ENCODE results near the gene ALPG. TPM values are rescaled to one million over a fixed set of nuclear protein-coding genes. Genes with fewer than 3 reads are reported as not detected.
"Not testable (repeated sequence)": the region's sequence is repeated elsewhere in the genome, so short reads cannot be mapped to it uniquely, and the experiment has no call there.

Gene ALPG
- polyA plus RNA-seq, 1 donor (not counting 4 experiments of a cell fraction or from before 2014, with no cell fraction given) = not detected

GRCh38 chr2:232381204-232382031, 25.2 kb upstream of the ALPG start:
- H2AFZ ChIP-seq (ENCODE audit: control insufficient read depth, low read length); H3K9ac ChIP-seq (ENCODE audit: control insufficient read depth, extremely low read depth, insufficient read depth, low read length); H3K9me3 ChIP-seq (ENCODE audit: control insufficient read depth, low read depth, low read length); H3K4me3 ChIP-seq (ENCODE audit: control insufficient read depth in 2 of 3, extremely low read depth in 1 of 3, insufficient read depth in 2 of 3, low read depth in 1 of 3, low read length in 3 of 3); H3K27ac ChIP-seq (ENCODE audit: control insufficient read depth, insufficient read depth, low read length); DNase-seq (ENCODE audit: low read depth, low spot score); H3K36me3 ChIP-seq (ENCODE audit: control insufficient read depth in 2 of 2, extremely low read depth in 1 of 2, insufficient read depth in 2 of 2, low read length in 2 of 2); H3K9me1 ChIP-seq (ENCODE audit: control insufficient read depth, extremely low read depth, insufficient read depth, low read length); H4K20me1 ChIP-seq (ENCODE audit: control insufficient read depth, extremely low read depth, insufficient read depth, low read length); dilution Hi-C loops (cut with MboI; ENCODE audit: extremely low pct_ligation_motif_present, low sequenced_read_pairs); H3K4me2 ChIP-seq (ENCODE audit: control insufficient read depth, extremely low read depth, insufficient read depth, low read depth, low read length); H3K79me2 ChIP-seq (ENCODE audit: control insufficient read depth, insufficient read depth, low read length); H3K4me1 ChIP-seq (ENCODE audit: control insufficient read depth, extremely low read depth, insufficient read depth, low read length); FAIRE-seq: not testable (repeated sequence)
- peaks cover 44% of the 10 kb centered on the region for H3K27me3 ChIP-seq (ENCODE audit: control insufficient read depth, extremely low read depth, insufficient read depth, low read length)

GRCh38 chr2:232382331-232383225, 24.1 kb upstream of the ALPG start:
- no peak for TF ChIP-seq EZH2 (IDR thresholded peaks at IDR 0.05; ENCODE audit: low read length)
- TF ChIP-seq, protein P1, sequence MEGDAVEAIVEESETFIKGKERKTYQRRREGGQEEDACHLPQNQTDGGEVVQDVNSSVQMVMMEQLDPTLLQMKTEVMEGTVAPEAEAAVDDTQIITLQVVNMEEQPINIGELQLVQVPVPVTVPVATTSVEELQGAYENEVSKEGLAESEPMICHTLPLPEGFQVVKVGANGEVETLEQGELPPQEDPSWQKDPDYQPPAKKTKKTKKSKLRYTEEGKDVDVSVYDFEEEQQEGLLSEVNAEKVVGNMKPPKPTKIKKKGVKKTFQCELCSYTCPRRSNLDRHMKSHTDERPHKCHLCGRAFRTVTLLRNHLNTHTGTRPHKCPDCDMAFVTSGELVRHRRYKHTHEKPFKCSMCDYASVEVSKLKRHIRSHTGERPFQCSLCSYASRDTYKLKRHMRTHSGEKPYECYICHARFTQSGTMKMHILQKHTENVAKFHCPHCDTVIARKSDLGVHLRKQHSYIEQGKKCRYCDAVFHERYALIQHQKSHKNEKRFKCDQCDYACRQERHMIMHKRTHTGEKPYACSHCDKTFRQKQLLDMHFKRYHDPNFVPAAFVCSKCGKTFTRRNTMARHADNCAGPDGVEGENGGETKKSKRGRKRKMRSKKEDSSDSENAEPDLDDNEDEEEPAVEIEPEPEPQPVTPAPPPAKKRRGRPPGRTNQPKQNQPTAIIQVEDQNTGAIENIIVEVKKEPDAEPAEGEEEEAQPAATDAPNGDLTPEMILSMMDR (optimal IDR thresholded peaks at IDR 0.05 in 1 of 3, IDR thresholded peaks at IDR 0.05 in 1 of 3, conservative IDR thresholded peaks at IDR 0.05 in 1 of 3; ENCODE audit: extremely low read depth in 1 of 3, insufficient read depth in 2 of 3, low read length in 3 of 3) = no peak
- H3K9me3 ChIP-seq (ENCODE audit: control insufficient read depth, low read depth, low read length) = no peaks in the 10 kb centered on the region
- no peak overlapping the region for H3K27ac ChIP-seq (ENCODE audit: control insufficient read depth, insufficient read depth, low read length)
- peaks cover 56% of the 10 kb centered on the region for H3K27me3 ChIP-seq (ENCODE audit: control insufficient read depth, extremely low read depth, insufficient read depth, low read length)
- H3K9ac ChIP-seq (ENCODE audit: control insufficient read depth, extremely low read depth, insufficient read depth, low read length) = no peak overlapping the region
- H3K36me3 ChIP-seq (ENCODE audit: control insufficient read depth in 2 of 2, extremely low read depth in 1 of 2, insufficient read depth in 2 of 2, low read length in 2 of 2) = no peaks in the 10 kb centered on the region
- dilution Hi-C loops (cut with MboI; ENCODE audit: extremely low pct_ligation_motif_present, low sequenced_read_pairs) = no loop called here
- peaks cover 3% of the 10 kb centered on the region for H3K4me1 ChIP-seq (ENCODE audit: control insufficient read depth, extremely low read depth, insufficient read depth, low read length)
- DNase-seq (ENCODE audit: low read depth, low spot score) (no peak), FAIRE-seq (no peak)
- no peaks in the 10 kb centered on the region for H4K20me1 ChIP-seq (ENCODE audit: control insufficient read depth, extremely low read depth, insufficient read depth, low read length)
- no peaks in the 10 kb centered on the region for H3K9me1 ChIP-seq (ENCODE audit: control insufficient read depth, extremely low read depth, insufficient read depth, low read length)
- H2AFZ ChIP-seq (ENCODE audit: control insufficient read depth, low read length) = no peak overlapping the region
- no peak overlapping the region for H3K4me2 ChIP-seq (ENCODE audit: control insufficient read depth, extremely low read depth, insufficient read depth, low read depth, low read length)
- no peak overlapping the region for H3K4me3 ChIP-seq (ENCODE audit: control insufficient read depth in 2 of 3, extremely low read depth in 1 of 3, insufficient read depth in 2 of 3, low read depth in 1 of 3, low read length in 3 of 3)
- no peaks in the 10 kb centered on the region for H3K79me2 ChIP-seq (ENCODE audit: control insufficient read depth, insufficient read depth, low read length)
